ENCODE results near the gene PDIA6.

Gene PDIA6

GRCh38 chr2:10812362-10813162 lies at the start of gene PDIA6:
Gene PDIA6, minus strand, starts transcription at chr2:10812785. Its CDS starts 89 bp downstream, at chr2:10812696.
- DNase-seq: peak; percentile 94 to 97

GRCh38 chr2:10862330-10862729 lies 49.7 kb upstream of the PDIA6 start:
- no peak for DNase-seq

- DNase-seq: no peak
Measured at GRCh38 chr2:10861765-10862164, 49.2 kb upstream of the PDIA6 start.

- DNase-seq: no peak
Measured at GRCh38 chr2:10860814-10861325, 48.3 kb upstream of the PDIA6 start.

GRCh38 chr2:10860081-10860813 lies 47.7 kb upstream of the PDIA6 start:
- DNase-seq: no peak

GRCh38 chr2:10859278-10859677 lies 46.7 kb upstream of the PDIA6 start:
- DNase-seq: no peak

GRCh38 chr2:10848541-10848940 lies 36.0 kb upstream of the PDIA6 start:
- DNase-seq: no peak

GRCh38 chr2:10847008-10847407 lies 34.4 kb upstream of the PDIA6 start:
- DNase-seq: no peak

- no peak for DNase-seq
Measured at GRCh38 chr2:10846110-10846861, 33.7 kb upstream of the PDIA6 start.

- no peak for DNase-seq
Measured at GRCh38 chr2:10845640-10846039, 33.1 kb upstream of the PDIA6 start.

GRCh38 chr2:10844097-10844496 lies 31.5 kb upstream of the PDIA6 start:
- DNase-seq: no peak

GRCh38 chr2:10842506-10842905 lies 29.9 kb upstream of the PDIA6 start:
- DNase-seq: no peak

- no peak for DNase-seq
Measured at GRCh38 chr2:10841547-10842219, 29.1 kb upstream of the PDIA6 start.

- DNase-seq: no peak
Measured at GRCh38 chr2:10839813-10840212, 27.2 kb upstream of the PDIA6 start.

- DNase-seq: no peak
Measured at GRCh38 chr2:10838734-10839133, 26.1 kb upstream of the PDIA6 start.

GRCh38 chr2:10837298-10838266 lies 25.0 kb upstream of the PDIA6 start:
- DNase-seq: no peak

- peak; percentile 60 to 78 for DNase-seq
Measured at GRCh38 chr2:10835052-10835970, 22.7 kb upstream of the PDIA6 start.

- DNase-seq: no peak
Measured at GRCh38 chr2:10834068-10834655, 21.6 kb upstream of the PDIA6 start.

- no peak for DNase-seq
Measured at GRCh38 chr2:10833021-10833420, 20.4 kb upstream of the PDIA6 start.

All from CD4-positive, alpha-beta T cell treated with Interferon alpha-2 for 1 hour (primary cell).